Measurements from ENCODE around the gene MYBPHL. TPM values are rescaled to one million over a fixed set of nuclear protein-coding genes. Genes with fewer than 3 reads are reported as not detected.

MYBPHL gene
- total RNA-seq, 4 donors from 2014 or later: not detected

- H3K27ac ChIP-seq: peak overlapping the region; percentile 65 to 93 (median 80)
- peak overlapping the region in 2 of 4 donors; percentile 15 to 30 for H3K4me3 ChIP-seq
- no peak for DNase-seq (ENCODE audit: low spot score in 2 of 2)
- TF ChIP-seq, protein P1, sequence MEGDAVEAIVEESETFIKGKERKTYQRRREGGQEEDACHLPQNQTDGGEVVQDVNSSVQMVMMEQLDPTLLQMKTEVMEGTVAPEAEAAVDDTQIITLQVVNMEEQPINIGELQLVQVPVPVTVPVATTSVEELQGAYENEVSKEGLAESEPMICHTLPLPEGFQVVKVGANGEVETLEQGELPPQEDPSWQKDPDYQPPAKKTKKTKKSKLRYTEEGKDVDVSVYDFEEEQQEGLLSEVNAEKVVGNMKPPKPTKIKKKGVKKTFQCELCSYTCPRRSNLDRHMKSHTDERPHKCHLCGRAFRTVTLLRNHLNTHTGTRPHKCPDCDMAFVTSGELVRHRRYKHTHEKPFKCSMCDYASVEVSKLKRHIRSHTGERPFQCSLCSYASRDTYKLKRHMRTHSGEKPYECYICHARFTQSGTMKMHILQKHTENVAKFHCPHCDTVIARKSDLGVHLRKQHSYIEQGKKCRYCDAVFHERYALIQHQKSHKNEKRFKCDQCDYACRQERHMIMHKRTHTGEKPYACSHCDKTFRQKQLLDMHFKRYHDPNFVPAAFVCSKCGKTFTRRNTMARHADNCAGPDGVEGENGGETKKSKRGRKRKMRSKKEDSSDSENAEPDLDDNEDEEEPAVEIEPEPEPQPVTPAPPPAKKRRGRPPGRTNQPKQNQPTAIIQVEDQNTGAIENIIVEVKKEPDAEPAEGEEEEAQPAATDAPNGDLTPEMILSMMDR (IDR thresholded peaks at IDR 0.05): no peak
- no peak for TF ChIP-seq POLR2A (IDR thresholded peaks at IDR 0.05)
- peak in 1 of 2 donors; percentile 44 for TF ChIP-seq EP300 (IDR thresholded peaks at IDR 0.05)
- WGBS, 2 donors: 26 to 32% methylated on average over 15 of the region's 15 CpGs
- H3K4me1 ChIP-seq: peaks cover 0 to 55% (median 21%) of the 10 kb centered on the region in 4 donors
- H3K36me3 ChIP-seq: peaks cover 0 to 28% (median 0%) of the 10 kb centered on the region in 3 donors
- H3K9me3 ChIP-seq: no peaks in the 10 kb centered on the region
- no peaks in the 10 kb centered on the region for H3K27me3 ChIP-seq
These were observed 51.6 kb downstream of the MYBPHL start for GRCh38 chr1:109255097-109255651.

DNA sequence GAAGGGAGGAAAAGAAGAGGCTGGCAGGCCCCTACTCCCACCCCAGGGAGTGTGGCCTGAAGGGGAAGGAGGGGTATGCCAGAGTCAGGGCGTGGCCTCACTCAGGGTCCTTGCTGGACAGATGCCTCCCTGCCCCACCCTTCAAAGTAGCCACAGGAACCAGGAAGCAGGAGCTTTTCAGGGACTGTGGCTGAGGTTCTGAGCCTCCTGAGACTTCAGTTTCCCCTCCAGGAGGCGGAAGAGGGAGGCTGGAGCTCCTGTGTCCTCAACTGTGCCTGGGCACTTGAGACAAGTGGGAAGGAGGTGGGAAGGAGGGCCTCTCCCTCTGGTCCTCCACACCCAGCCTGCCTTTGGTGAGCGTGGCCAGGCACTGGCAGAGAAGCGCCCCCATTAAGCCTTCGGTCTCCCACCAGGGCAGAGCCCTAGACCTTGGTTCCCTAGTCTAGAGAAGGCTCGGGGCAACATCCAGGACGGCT lies 52.2 kb downstream of the MYBPHL start:
- H3K9me3 ChIP-seq: no peaks in the 10 kb centered on the region
- no peak for TF ChIP-seq EP300 (IDR thresholded peaks at IDR 0.05)
- TF ChIP-seq, protein P1 (IDR thresholded peaks at IDR 0.05): no peak
- TF ChIP-seq POLR2A (IDR thresholded peaks at IDR 0.05): no peak
- H3K4me3 ChIP-seq: peak overlapping the region in 2 of 4 donors; percentile 15 to 30
- 28 to 70% methylated on average over 4 to 6 of the region's 7 CpGs for WGBS, 2 donors
- H3K36me3 ChIP-seq: peaks cover 0 to 25% (median 0%) of the 10 kb centered on the region in 3 donors
- DNase-seq (ENCODE audit: low spot score in 2 of 2): no peak
- H3K27me3 ChIP-seq: no peaks in the 10 kb centered on the region
- peaks cover 0 to 57% (median 22%) of the 10 kb centered on the region in 4 donors for H3K4me1 ChIP-seq
- peak overlapping the region; percentile 65 to 93 (median 80) for H3K27ac ChIP-seq

- 15 to 18% methylated on average over 8 to 9 of the region's 9 CpGs for WGBS, 2 donors
- DNase-seq (ENCODE audit: low spot score in 2 of 2): no peak
- H3K36me3 ChIP-seq: peaks cover 0 to 19% (median 0%) of the 10 kb centered on the region in 3 donors
- H3K4me3 ChIP-seq: peak overlapping the region in 2 of 4 donors; percentile 1 to 30
- no peaks in the 10 kb centered on the region for H3K9me3 ChIP-seq
- peaks cover 0 to 60% (median 24%) of the 10 kb centered on the region in 4 donors for H3K4me1 ChIP-seq
- H3K27me3 ChIP-seq: no peaks in the 10 kb centered on the region
- TF ChIP-seq, protein P1 (IDR thresholded peaks at IDR 0.05): no peak
- TF ChIP-seq POLR2A (IDR thresholded peaks at IDR 0.05): no peak
- TF ChIP-seq EP300 (IDR thresholded peaks at IDR 0.05): no peak
- H3K27ac ChIP-seq: peak overlapping the region; percentile 65 to 93 (median 80)
These were observed 52.8 kb downstream of the MYBPHL start for GRCh38 chr1:109253803-109254620.

DNA sequence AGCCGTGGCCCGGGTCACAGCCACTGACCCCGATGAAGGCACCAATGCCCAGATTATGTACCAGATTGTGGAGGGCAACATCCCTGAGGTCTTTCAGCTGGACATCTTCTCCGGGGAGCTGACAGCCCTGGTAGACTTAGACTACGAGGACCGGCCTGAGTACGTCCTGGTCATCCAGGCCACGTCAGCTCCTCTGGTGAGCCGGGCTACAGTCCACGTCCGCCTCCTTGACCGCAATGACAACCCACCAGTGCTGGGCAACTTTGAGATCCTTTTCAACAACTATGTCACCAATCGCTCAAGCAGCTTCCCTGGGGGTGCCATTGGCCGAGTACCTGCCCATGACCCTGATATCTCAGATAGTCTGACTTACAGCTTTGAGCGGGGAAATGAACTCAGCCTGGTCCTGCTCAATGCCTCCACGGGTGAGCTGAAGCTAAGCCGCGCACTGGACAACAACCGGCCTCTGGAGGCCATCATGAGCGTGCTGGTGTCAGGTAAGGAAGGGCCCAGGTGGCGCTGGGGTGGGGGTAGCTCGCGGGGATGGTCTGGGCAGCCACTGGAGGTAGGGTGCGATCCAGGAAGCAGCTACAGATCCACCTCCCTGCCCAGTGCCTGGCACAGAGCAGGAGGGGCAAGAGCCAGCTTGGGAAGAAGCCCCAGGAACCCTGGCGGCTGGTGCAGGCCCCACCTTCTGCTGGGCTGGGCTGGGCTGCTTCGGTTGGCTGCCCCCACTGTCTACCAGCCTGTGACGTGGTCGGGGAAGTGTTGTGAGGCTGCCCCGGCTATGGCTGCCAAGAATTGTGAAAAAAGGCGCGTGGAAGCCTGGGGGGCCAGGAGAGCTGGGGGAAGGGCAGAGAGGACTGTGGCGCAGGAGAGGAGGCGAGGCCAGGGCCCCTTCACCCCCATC lies 53.7 kb downstream of the MYBPHL start:
- Histone ChIP-seq H3K36me3 (peaks cover 0 to 12% (median 0%) of the 10 kb centered on the region in 3 donors), H3K27ac (peak overlapping the region; percentile 65 to 93 (median 80)), H3K27me3 (no peaks in the 10 kb centered on the region), H3K4me1 (peaks cover 0 to 68% (median 27%) of the 10 kb centered on the region in 4 donors), H3K4me3 (peak overlapping the region in 2 of 4 donors; percentile 1 to 30), H3K9me3 (no peaks in the 10 kb centered on the region)
- 57 to 75% methylated on average over 16 to 33 of the region's 33 CpGs for WGBS, 2 donors
- TF ChIP-seq EP300 (IDR thresholded peaks at IDR 0.05) (peak in 1 of 2 donors; percentile 50), POLR2A (IDR thresholded peaks at IDR 0.05) (peak; percentile 33 to 42)
- TF ChIP-seq, protein P1 (IDR thresholded peaks at IDR 0.05): peak in 2 of 5 experiments; percentile 19 to 24
- no peak for DNase-seq (ENCODE audit: low spot score in 2 of 2)
